Smooth muscle cell (in vitro differentiated cells): ENCODE data around the gene NUCKS1. TPM values are rescaled to one million over a fixed set of nuclear protein-coding genes. Genes with fewer than 3 reads are reported as not detected.

Experiments used
- DNase-seq: peaks from one replicate; lab custom pipeline; 2025; ENCODE audit not compliant: unreplicated experiment; lab: John Stamatoyannopoulos, UW
- H2AFZ ChIP-seq: fragments of 200-600 bp; sonication (generic); 2 replicates; pipeline ENCODE4 v1.6.0; 2016; ENCODE audit warnings: antibody characterized with exemption, low read depth, mild to moderate bottlenecking
- H3F3A ChIP-seq: fragments of 200-600 bp; sonication (generic); 2 replicates; pipeline ENCODE4 v1.6.0; 2017; ENCODE audit warnings: antibody characterized with exemption, low read depth
- H3K27ac ChIP-seq: fragments of 200-600 bp; sonication (generic); 2 replicates; pipeline ENCODE4 v1.5.1; 2016; ENCODE audit warnings: low read depth, mild to moderate bottlenecking
- H3K27me3 ChIP-seq: fragments of 200-600 bp; sonication (generic); 2 replicates; pipeline ENCODE4 v1.6.1; 2016; ENCODE audit warnings: low read depth, mild to moderate bottlenecking
- H3K36me3 ChIP-seq: fragments of 200-600 bp; sonication (generic); 2 replicates; pipeline ENCODE4 v1.5.1; 2016; ENCODE audit warnings: low read depth
- H3K4me1 ChIP-seq: fragments of 200-600 bp; sonication (generic); 2 replicates; pipeline ENCODE4 v1.5.1; 2016; ENCODE audit warnings: low read depth
- H3K4me2 ChIP-seq: fragments of 200-600 bp; sonication (generic); 2 replicates; pipeline ENCODE4 v1.6.0; 2016; ENCODE audit warnings: mild to moderate bottlenecking
- H3K4me3 ChIP-seq: fragments of 200-600 bp; sonication (generic); 2 replicates; pipeline ENCODE4 v1.5.1; 2016; ENCODE audit warnings: mild to moderate bottlenecking
- H3K79me2 ChIP-seq: fragments of 200-600 bp; sonication (generic); 2 replicates; pipeline ENCODE4 v1.6.0; 2016; ENCODE audit warnings: low read depth, mild to moderate bottlenecking
- H3K9ac ChIP-seq: fragments of 200-600 bp; sonication (generic); 2 replicates; pipeline ENCODE4 v1.6.0; 2016; ENCODE audit warnings: low read depth
- H3K9me3 ChIP-seq: fragments of 200-600 bp; sonication (generic); replicated peaks from 2 replicates; pipeline ENCODE4 v1.5.1; 2016; ENCODE audit warnings: low read depth
- H4K20me1 ChIP-seq: fragments of 200-600 bp; sonication (generic); 2 replicates; pipeline ENCODE4 v1.6.0; 2016; ENCODE audit warnings: low read depth
- CTCF ChIP-seq: fragments of 200-600 bp; sonication (generic); IDR thresholded peaks from 2 replicates; pipeline ENCODE4 v1.5.1; 2017; ENCODE audit warnings: borderline replicate concordance, mild to moderate bottlenecking, antibody characterized with exemption; ENCODE audit not compliant: insufficient read depth, poor library complexity, severe bottlenecking
- WGBS: methylation state at CpG from one replicate; pipeline ENCODE4 v1.1.7; 2016; ENCODE audit warnings: low lambda C conversion rate; 5-methylcytosine and 5-hydroxymethylcytosine counted together
- polyA plus RNA-seq: library from polyadenylated mRNA; unstranded; fragments of >200 nt; fragmentation: Nextera tagmentation; extraction: Ambion mirVana; gene quantifications from 2 replicates; pipeline ENCODE4 v1.2.1, GENCODE V29; 2016
- total RNA-seq: library from RNA; depleted of rRNA; stranded (reverse); fragments of >200 nt; gene quantifications from 2 replicates; pipeline ENCODE4 v1.2.3, GENCODE V29; 2014

The NUCKS1 gene
- total and polyA plus RNA-seq, 2 experiments from 2014 or later: 29.1 to 139 TPM

GRCh38 chr1:205672395-205672889 is 77.5 kb downstream of the NUCKS1 start:
- H3K27ac ChIP-seq: no peak overlapping the region
- no peak overlapping the region for H3K4me3 ChIP-seq
- H3K79me2 ChIP-seq: peaks cover 14% of the 10 kb centered on the region
- H3K4me1 ChIP-seq: peaks cover 41% of the 10 kb centered on the region
- no peak overlapping the region for H3K4me2 ChIP-seq
- H3K27me3 ChIP-seq: no peaks in the 10 kb centered on the region
- no peaks in the 10 kb centered on the region for H3K9me3 ChIP-seq
- H4K20me1 ChIP-seq: peaks cover 40% of the 10 kb centered on the region
- DNase-seq: no peak
- H3F3A ChIP-seq: peaks cover 3% of the 10 kb centered on the region
- no peak overlapping the region for H2AFZ ChIP-seq
- no peaks in the 10 kb centered on the region for H3K36me3 ChIP-seq
- no peak overlapping the region for H3K9ac ChIP-seq
- 74% methylated on average over 11 of the region's 11 CpGs for WGBS
- TF ChIP-seq CTCF: no peak

- peaks cover 38% of the 10 kb centered on the region for H3K4me1 ChIP-seq
- WGBS: 52% methylated on average over 11 of the region's 13 CpGs
Observed at GRCh38 chr1:205670611-205671430, 79.2 kb downstream of the NUCKS1 start.

GRCh38 chr1:205670150-205670446 is 79.9 kb downstream of the NUCKS1 start:
- H3K27me3 ChIP-seq: no peaks in the 10 kb centered on the region
- H3K9ac ChIP-seq: no peak overlapping the region
- H3K4me1 ChIP-seq: peaks cover 38% of the 10 kb centered on the region
- no peaks in the 10 kb centered on the region for H3K9me3 ChIP-seq
- no peak for TF ChIP-seq CTCF
- H3F3A ChIP-seq: no peaks in the 10 kb centered on the region
- H3K36me3 ChIP-seq: no peaks in the 10 kb centered on the region
- H2AFZ ChIP-seq: no peak overlapping the region
- DNase-seq: no peak
- H4K20me1 ChIP-seq: peaks cover 55% of the 10 kb centered on the region
- H3K27ac ChIP-seq: no peak overlapping the region
- H3K4me3 ChIP-seq: no peak overlapping the region
- H3K79me2 ChIP-seq: peaks cover 7% of the 10 kb centered on the region
- H3K4me2 ChIP-seq: no peak overlapping the region
- whole genome bisulfite sequencing: 60% methylated on average over 5 of the region's 5 CpGs

More at GRCh38 chr1:205670611-205671430, 79.2 kb downstream of the NUCKS1 start:
- Histone ChIP-seq H3K27ac (no peak overlapping the region), H3F3A (no peaks in the 10 kb centered on the region), H2AFZ (no peak overlapping the region), H3K4me2 (no peak overlapping the region), H3K9me3 (no peaks in the 10 kb centered on the region), H3K9ac (no peak overlapping the region), H3K79me2 (peaks cover 12% of the 10 kb centered on the region), H3K36me3 (no peaks in the 10 kb centered on the region), H3K27me3 (no peaks in the 10 kb centered on the region), H3K4me3 (no peak overlapping the region), H4K20me1 (peaks cover 55% of the 10 kb centered on the region)
- no peak for DNase-seq
- no peak for TF ChIP-seq CTCF
